SK-N-SH treated with all-trans-retinoic acid at 6 μM for 48 hours (cell line): ENCODE data around the gene RASSF4.

Experiments used
- BACH2 ChIP-seq: fragments of 250-450 bp; sonication (Bioruptor Pico); IDR thresholded peaks from 2 replicates; pipeline ENCODE4 v1.9.0; 2021; ENCODE audit warnings: mild to moderate bottlenecking, borderline replicate concordance
- CREB5 ChIP-seq: fragments of 250-450 bp; sonication (Bioruptor Pico); IDR thresholded peaks from 2 replicates; pipeline ENCODE4 v1.5.1; 2020; ENCODE audit warnings: low read depth, mild to moderate bottlenecking, moderate library complexity
- CSDC2 ChIP-seq: fragments of 250-450 bp; sonication (Bioruptor Pico); IDR thresholded peaks from 2 replicates; pipeline ENCODE4 v1.5.0; 2020; ENCODE audit warnings: mild to moderate bottlenecking, moderate library complexity
- CSRNP3 ChIP-seq: fragments of 250-450 bp; sonication (Bioruptor Pico); IDR thresholded peaks from 2 replicates; pipeline ENCODE4 v1.5.1; 2021; ENCODE audit warnings: mild to moderate bottlenecking, moderate library complexity
- ISL1 ChIP-seq: fragments of 250-450 bp; sonication (Bioruptor Pico); IDR thresholded peaks from 2 replicates; pipeline ENCODE4 v2.1.2; 2022; ENCODE audit warnings: mild to moderate bottlenecking, moderate library complexity
- PATZ1 ChIP-seq: fragments of 250-450 bp; sonication (Bioruptor Pico); IDR thresholded peaks from 2 replicates; pipeline ENCODE4 v1.8.0; 2020; ENCODE audit warnings: mild to moderate bottlenecking, moderate library complexity, borderline replicate concordance
- RARB ChIP-seq: fragments of 250-450 bp; sonication (Bioruptor Pico); IDR thresholded peaks from 2 replicates; pipeline ENCODE4 v1.8.0; 2021; ENCODE audit warnings: mild to moderate bottlenecking, moderate library complexity
- TOX ChIP-seq: fragments of 250-450 bp; sonication (Bioruptor Pico); IDR thresholded peaks from 2 replicates; pipeline ENCODE4 v1.8.0; 2021; ENCODE audit warnings: mild to moderate bottlenecking, moderate library complexity, borderline replicate concordance
- ZFP3 ChIP-seq: fragments of 250-450 bp; sonication (Bioruptor Pico); IDR thresholded peaks from 2 replicates; pipeline ENCODE4 v1.5.0; 2020; ENCODE audit warnings: mild to moderate bottlenecking, moderate library complexity
- ZFP30 ChIP-seq: fragments of 450-650 bp; formaldehyde crosslinking; IDR thresholded peaks from 2 replicates; pipeline ENCODE4 v1.5.0; 2022; ENCODE audit warnings: mild to moderate bottlenecking, moderate library complexity

- no peak for TF ChIP-seq ISL1 (CRISPR knock-in tag)
- no peak for TF ChIP-seq ZFP3
- TF ChIP-seq CSRNP3: no peak
- TF ChIP-seq ZFP30 (CRISPR knock-in tag): no peak
- no peak for TF ChIP-seq RARB (CRISPR knock-in tag)
- no peak for TF ChIP-seq TOX (CRISPR knock-in tag)
- no peak for TF ChIP-seq PATZ1 (CRISPR knock-in tag)
- TF ChIP-seq BACH2 (CRISPR knock-in tag): no peak
- TF ChIP-seq CREB5 (CRISPR knock-in tag): no peak
- TF ChIP-seq CSDC2 (CRISPR knock-in tag): no peak
These were observed 43.2 kb upstream of the RASSF4 start for GRCh38 chr10:44916429-44916828.
